Astrocyte of the spinal cord (primary cell): ENCODE measurements around the gene ITGA1.

Experiments
- DNase-seq: peaks from one replicate; pipeline ENCODE4 v3.0.0; 2011; ENCODE audit warnings: low read depth, low spot score
- H3K4me3 ChIP-seq: 2 replicates; pipeline ENCODE4 v1.5.1; 2011; ENCODE audit warnings: low read depth, mild to moderate bottlenecking, low read length, moderate library complexity
- CTCF ChIP-seq: IDR thresholded peaks from 2 replicates; pipeline ENCODE4 v1.5.1; 2012; ENCODE audit warnings: low read depth, mild to moderate bottlenecking, low read length, inconsistent platforms
- in situ Hi-C: cut with HindIII; loops from 2 replicates; pipeline ENCODE4 v1.10.0; 2017; ENCODE audit warnings: low sequenced_read_pairs

The ITGA1 gene

GRCh38 chr5:52988335-52989024 lies 200.8 kb downstream of the ITGA1 start:
- TF ChIP-seq CTCF: no peak
- peak overlapping the region; percentile 73 for H3K4me3 ChIP-seq
- no peak for DNase-seq
- in situ Hi-C loops: no loop called here

- peak; percentile 61 for DNase-seq
- TF ChIP-seq CTCF: no peak
- in situ Hi-C loops: no loop called here
- H3K4me3 ChIP-seq: peak within 1 kb of the TSS; percentile 73
Measured at GRCh38 chr5:52989025-52989780, 201.5 kb downstream of the ITGA1 start, which contains the start of gene ITGA2. Gene ITGA2 (plus strand): TSS chr5:52989352. CDS start chr5:52989469, 117 bp downstream.

GRCh38 chr5:52989781-52990527 lies 202.2 kb downstream of the ITGA1 start:
- DNase-seq: peak; percentile 64
- TF ChIP-seq CTCF: peak; percentile 38
- in situ Hi-C loops: no loop called here

GRCh38 chr5:52990528-52990925 lies 202.8 kb downstream of the ITGA1 start:
- no peak for DNase-seq
- in situ Hi-C loops: no loop called here
- H3K4me3 ChIP-seq: peak overlapping the region; percentile 73
- no peak for TF ChIP-seq CTCF

More at GRCh38 chr5:52989781-52990527, 202.2 kb downstream of the ITGA1 start:
- peak overlapping the region; percentile 73 for H3K4me3 ChIP-seq

- in situ Hi-C loops: no loop called here
- H3K4me3 ChIP-seq: no peak overlapping the region
- DNase-seq: no peak
- no peak for TF ChIP-seq CTCF
Measured at GRCh38 chr5:52993367-52993766, 205.7 kb downstream of the ITGA1 start.

GRCh38 chr5:52994266-52994665 lies 206.6 kb downstream of the ITGA1 start:
- in situ Hi-C loops: no loop called here
- no peak for DNase-seq
- no peak for TF ChIP-seq CTCF
- H3K4me3 ChIP-seq: no peak overlapping the region
